Astrocyte (in vitro differentiated cells and primary cell): ENCODE measurements around the gene MYO7B. TPM values are rescaled to one million over a fixed set of nuclear protein-coding genes. Genes with fewer than 3 reads are reported as not detected.

Experiments used
- DNase-seq: peaks from one replicate; pipeline ENCODE4 v3.0.0-alpha.2; 2010; ENCODE audit warnings: low read depth
- FAIRE-seq: peaks from 2 replicates; lab custom pipeline; 2011; peaks lifted over from hg19 to GRCh38; lab: Jason Lieb, UNC
- H2AFZ ChIP-seq: 2 replicates; pipeline ENCODE4 v1.6.0; 2012; ENCODE audit warnings: low read depth, low read length, inconsistent platforms
- H3K27ac ChIP-seq: 2 replicates; pipeline ENCODE4 v1.5.1; 2011; ENCODE audit warnings: low read depth, low read length, inconsistent platforms
- H3K27me3 ChIP-seq: 2 replicates; pipeline ENCODE4 v1.6.0; 2011; ENCODE audit warnings: low read length, inconsistent platforms; ENCODE audit not compliant: insufficient read depth
- H3K36me3 ChIP-seq: 2 replicates; pipeline ENCODE4 v1.5.1; 2011; ENCODE audit warnings: low read length, inconsistent platforms; ENCODE audit not compliant: insufficient read depth
- H3K4me1 ChIP-seq: 2 replicates; pipeline ENCODE4 v1.5.1; 2011; ENCODE audit warnings: low read length, inconsistent platforms; ENCODE audit not compliant: insufficient read depth
- H3K4me2 ChIP-seq: 2 replicates; pipeline ENCODE4 v1.6.0; 2012; ENCODE audit warnings: low read length, inconsistent platforms
- H3K4me3 ChIP-seq: 2 replicates; pipeline ENCODE4 v1.5.1; 2011; ENCODE audit warnings: low read depth, mild to moderate bottlenecking, low read length, inconsistent platforms; ENCODE audit not compliant: insufficient read depth
- H3K79me2 ChIP-seq: 2 replicates; pipeline ENCODE4 v1.6.0; 2012; ENCODE audit warnings: mild to moderate bottlenecking, low read length, inconsistent platforms; ENCODE audit not compliant: insufficient read depth
- H3K9ac ChIP-seq: 2 replicates; pipeline ENCODE4 v1.6.0; 2012; ENCODE audit warnings: mild to moderate bottlenecking, low read length, inconsistent platforms
- H3K9me3 ChIP-seq: 2 replicates; pipeline ENCODE4 v1.5.1; 2012; ENCODE audit warnings: low read depth, mild to moderate bottlenecking, low read length, inconsistent platforms; ENCODE audit not compliant: insufficient read depth
- H4K20me1 ChIP-seq: 2 replicates; pipeline ENCODE4 v1.6.0; 2012; ENCODE audit warnings: low read length, inconsistent platforms; ENCODE audit not compliant: insufficient read depth
- H3K27ac Mint-ChIP-seq: one replicate; pipeline ENCODE4 v1.8.0; 2021; ENCODE audit warnings: mild to moderate bottlenecking, mixed read lengths; ENCODE audit not compliant: unreplicated experiment
- H3K27me3 Mint-ChIP-seq: one replicate; pipeline ENCODE4 v1.8.0; 2021; ENCODE audit warnings: low read depth, mixed read lengths; ENCODE audit not compliant: unreplicated experiment
- H3K36me3 Mint-ChIP-seq: one replicate; pipeline ENCODE4 v1.8.0; 2021; ENCODE audit warnings: low read depth, mixed read lengths; ENCODE audit not compliant: unreplicated experiment
- H3K4me1 Mint-ChIP-seq: one replicate; pipeline ENCODE4 v1.8.0; 2021; ENCODE audit warnings: low read depth, mixed read lengths; ENCODE audit not compliant: unreplicated experiment
- H3K4me3 Mint-ChIP-seq: one replicate; pipeline ENCODE4 v1.8.0; 2021; ENCODE audit warnings: mild to moderate bottlenecking, moderate library complexity, mixed read lengths; ENCODE audit not compliant: unreplicated experiment
- H3K9me3 Mint-ChIP-seq: one replicate; pipeline ENCODE4 v1.8.0; 2021; ENCODE audit warnings: mild to moderate bottlenecking, mixed read lengths; ENCODE audit not compliant: unreplicated experiment
- CTCF ChIP-seq: IDR thresholded peaks from 2 replicates; pipeline ENCODE4 v1.5.1; 2011; ENCODE audit warnings: low read depth, mild to moderate bottlenecking, inconsistent platforms, low read length, moderate library complexity; ENCODE audit not compliant: insufficient read depth
- EZH2 ChIP-seq: IDR thresholded peaks from 2 replicates; pipeline ENCODE4 v1.6.1; 2012; ENCODE audit warnings: mild to moderate bottlenecking, low read length, inconsistent platforms; ENCODE audit not compliant: insufficient read depth
- total RNA-seq: library from RNA; stranded (reverse); gene quantifications from 2 replicates; pipeline ENCODE4 v1.2.1, GENCODE V29; 2021

MYO7B gene
- total RNA-seq, 1 donor from 2014 or later = 0.77 TPM

- H3K27me3 Mint-ChIP-seq = peaks cover 30% of the 10 kb centered on the region
- Histone ChIP-seq H3K27me3 (no peaks in the 10 kb centered on the region), H3K9me3 (no peaks in the 10 kb centered on the region), H3K9ac (no peak overlapping the region), H2AFZ (no peak overlapping the region), H3K36me3 (no peaks in the 10 kb centered on the region), H3K4me2 (no peak overlapping the region), H3K4me1 (peaks cover 17% of the 10 kb centered on the region), H4K20me1 (no peaks in the 10 kb centered on the region), H3K27ac (no peak overlapping the region), H3K4me3 (no peak overlapping the region), H3K79me2 (no peaks in the 10 kb centered on the region)
- DNase-seq = no peak
- peaks cover 11% of the 10 kb centered on the region for H3K4me1 Mint-ChIP-seq
- no peak overlapping the region for H3K27ac Mint-ChIP-seq
- H3K36me3 Mint-ChIP-seq = no peaks in the 10 kb centered on the region
- no peak for FAIRE-seq
- TF ChIP-seq EZH2 = no peak
- no peak for TF ChIP-seq CTCF
- H3K4me3 Mint-ChIP-seq = no peak overlapping the region
- no peaks in the 10 kb centered on the region for H3K9me3 Mint-ChIP-seq
Observed at GRCh38 chr2:127567351-127567854, 31.9 kb downstream of the MYO7B start.

- Histone ChIP-seq H3K4me2 (no peak overlapping the region), H2AFZ (no peak overlapping the region), H3K27ac (no peak overlapping the region), H3K9me3 (no peaks in the 10 kb centered on the region), H3K36me3 (no peaks in the 10 kb centered on the region), H3K9ac (no peak overlapping the region), H3K4me1 (peaks cover 17% of the 10 kb centered on the region), H3K79me2 (no peaks in the 10 kb centered on the region), H4K20me1 (no peaks in the 10 kb centered on the region), H3K27me3 (no peaks in the 10 kb centered on the region), H3K4me3 (no peak overlapping the region)
- Mint-ChIP-seq H3K9me3 (no peaks in the 10 kb centered on the region), H3K27ac (no peak overlapping the region), H3K4me3 (no peak overlapping the region), H3K27me3 (peaks cover 33% of the 10 kb centered on the region), H3K4me1 (peaks cover 11% of the 10 kb centered on the region), H3K36me3 (no peaks in the 10 kb centered on the region)
- TF ChIP-seq EZH2 = no peak
- TF ChIP-seq CTCF = no peak
- DNase-seq = no peak
- FAIRE-seq = no peak
Observed at GRCh38 chr2:127568128-127568527, 32.6 kb downstream of the MYO7B start.

DNA sequence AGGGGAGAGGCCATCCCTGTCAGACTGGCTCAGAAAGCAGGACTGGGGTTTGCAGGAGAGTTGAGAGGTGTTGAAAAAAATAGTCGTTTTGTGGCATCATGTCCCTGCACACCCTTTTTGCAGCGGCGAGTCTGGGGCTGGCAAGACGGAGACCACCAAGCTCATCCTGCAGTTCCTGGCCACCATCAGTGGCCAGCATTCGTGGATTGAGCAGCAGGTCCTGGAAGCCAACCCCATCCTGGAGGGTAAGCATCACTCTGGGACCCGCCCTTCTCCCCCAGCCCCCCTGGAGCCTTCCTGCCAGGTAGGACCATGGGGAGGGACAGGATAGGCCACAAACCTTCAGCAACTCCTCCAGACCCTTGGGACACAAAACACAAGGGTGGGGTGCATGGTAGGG is 34.2 kb downstream of the MYO7B start:
- Histone ChIP-seq H3K4me3 (no peak overlapping the region), H3K79me2 (no peaks in the 10 kb centered on the region), H3K9me3 (no peaks in the 10 kb centered on the region), H3K4me1 (peaks cover 17% of the 10 kb centered on the region), H4K20me1 (no peaks in the 10 kb centered on the region), H3K9ac (no peak overlapping the region), H2AFZ (no peak overlapping the region), H3K4me2 (peak overlapping the region; percentile 14), H3K27ac (no peak overlapping the region), H3K27me3 (no peaks in the 10 kb centered on the region), H3K36me3 (no peaks in the 10 kb centered on the region)
- Mint-ChIP-seq H3K36me3 (no peaks in the 10 kb centered on the region), H3K27ac (no peak overlapping the region), H3K9me3 (no peaks in the 10 kb centered on the region), H3K4me1 (peaks cover 11% of the 10 kb centered on the region), H3K27me3 (peaks cover 30% of the 10 kb centered on the region), H3K4me3 (no peak overlapping the region)
- no peak for FAIRE-seq
- no peak for DNase-seq
- TF ChIP-seq CTCF = no peak
- no peak for TF ChIP-seq EZH2
